SK-N-SH (cell line): Measurements from ENCODE around the gene CYP26A1.

Experiments
- CTCF ChIP-seq: fragments of 200-600 bp; sonication (generic); IDR thresholded peaks from 2 replicates; pipeline ENCODE4 v1.6.1; 2017; ENCODE audit warnings: antibody characterized with exemption, mild to moderate bottlenecking, moderate library complexity
- EZH2phosphoT487 ChIP-seq: fragments of 200-600 bp; sonication (generic); IDR thresholded peaks from 2 replicates; pipeline ENCODE4 v1.6.1; 2017; ENCODE audit warnings: low read depth, mixed run types, mild to moderate bottlenecking, antibody characterized with exemption, moderate library complexity, borderline replicate concordance
- JUND ChIP-seq: IDR thresholded peaks from 2 replicates; pipeline ENCODE4 v1.4.0; 2012
- TF ChIP-seq, protein P1 (sequence below): IDR thresholded peaks from 2 replicates; pipeline ENCODE4 v1.6.1; 2012; ENCODE audit warnings: mild to moderate bottlenecking, low read depth, low read length, moderate library complexity

- TF ChIP-seq CTCF: no peak
- TF ChIP-seq, protein P1, sequence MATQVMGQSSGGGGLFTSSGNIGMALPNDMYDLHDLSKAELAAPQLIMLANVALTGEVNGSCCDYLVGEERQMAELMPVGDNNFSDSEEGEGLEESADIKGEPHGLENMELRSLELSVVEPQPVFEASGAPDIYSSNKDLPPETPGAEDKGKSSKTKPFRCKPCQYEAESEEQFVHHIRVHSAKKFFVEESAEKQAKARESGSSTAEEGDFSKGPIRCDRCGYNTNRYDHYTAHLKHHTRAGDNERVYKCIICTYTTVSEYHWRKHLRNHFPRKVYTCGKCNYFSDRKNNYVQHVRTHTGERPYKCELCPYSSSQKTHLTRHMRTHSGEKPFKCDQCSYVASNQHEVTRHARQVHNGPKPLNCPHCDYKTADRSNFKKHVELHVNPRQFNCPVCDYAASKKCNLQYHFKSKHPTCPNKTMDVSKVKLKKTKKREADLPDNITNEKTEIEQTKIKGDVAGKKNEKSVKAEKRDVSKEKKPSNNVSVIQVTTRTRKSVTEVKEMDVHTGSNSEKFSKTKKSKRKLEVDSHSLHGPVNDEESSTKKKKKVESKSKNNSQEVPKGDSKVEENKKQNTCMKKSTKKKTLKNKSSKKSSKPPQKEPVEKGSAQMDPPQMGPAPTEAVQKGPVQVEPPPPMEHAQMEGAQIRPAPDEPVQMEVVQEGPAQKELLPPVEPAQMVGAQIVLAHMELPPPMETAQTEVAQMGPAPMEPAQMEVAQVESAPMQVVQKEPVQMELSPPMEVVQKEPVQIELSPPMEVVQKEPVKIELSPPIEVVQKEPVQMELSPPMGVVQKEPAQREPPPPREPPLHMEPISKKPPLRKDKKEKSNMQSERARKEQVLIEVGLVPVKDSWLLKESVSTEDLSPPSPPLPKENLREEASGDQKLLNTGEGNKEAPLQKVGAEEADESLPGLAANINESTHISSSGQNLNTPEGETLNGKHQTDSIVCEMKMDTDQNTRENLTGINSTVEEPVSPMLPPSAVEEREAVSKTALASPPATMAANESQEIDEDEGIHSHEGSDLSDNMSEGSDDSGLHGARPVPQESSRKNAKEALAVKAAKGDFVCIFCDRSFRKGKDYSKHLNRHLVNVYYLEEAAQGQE: no peak
- no peak for TF ChIP-seq EZH2phosphoT487
- no peak for TF ChIP-seq JUND
These were observed 6.0 kb upstream of the CYP26A1 start for GRCh38 chr10:93067443-93068365.
